KMS-11 (cell line): Measurements from ENCODE around the gene CTNNA1.

Source experiments
- H2AFZ ChIP-seq: fragments of 200-600 bp; sonication (generic); 2 replicates; pipeline ENCODE4 v1.6.1; 2016; ENCODE audit warnings: antibody characterized with exemption, mixed run types, low read depth
- H3K27ac ChIP-seq: fragments of 200-600 bp; sonication (generic); 2 replicates; pipeline ENCODE4 v1.6.1; 2016; ENCODE audit warnings: mild to moderate bottlenecking, mixed run types
- H3K27me3 ChIP-seq: fragments of 200-600 bp; sonication (generic); 2 replicates; pipeline ENCODE4 v1.6.1; 2017; ENCODE audit warnings: mild to moderate bottlenecking, low read depth, mixed run types, moderate library complexity; ENCODE audit not compliant: insufficient read depth
- H3K36me3 ChIP-seq: fragments of 200-600 bp; sonication (generic); 2 replicates; pipeline ENCODE4 v1.6.1; 2017; ENCODE audit warnings: mild to moderate bottlenecking, mixed run types; ENCODE audit not compliant: insufficient read depth
- H3K4me1 ChIP-seq: fragments of 200-600 bp; sonication (generic); 2 replicates; pipeline ENCODE4 v1.6.1; 2016; ENCODE audit warnings: mild to moderate bottlenecking, low read depth, mixed run types; ENCODE audit not compliant: poor library complexity, severe bottlenecking
- H3K4me2 ChIP-seq: fragments of 200-600 bp; sonication (generic); 2 replicates; pipeline ENCODE4 v1.7.0; 2016; ENCODE audit warnings: mild to moderate bottlenecking, mixed run types
- H3K4me3 ChIP-seq: fragments of 200-600 bp; sonication (generic); IDR thresholded peaks from 2 replicates; pipeline ENCODE4 v1.6.1; 2017; ENCODE audit warnings: low read depth, low read length, mixed read lengths; ENCODE audit not compliant: insufficient read depth
- H3K79me2 ChIP-seq: fragments of 200-600 bp; sonication (generic); 2 replicates; pipeline ENCODE4 v1.6.1; 2016; ENCODE audit warnings: low read depth, mixed run types; ENCODE audit not compliant: insufficient read depth
- H3K9ac ChIP-seq: fragments of 200-600 bp; sonication (generic); 2 replicates; pipeline ENCODE4 v1.6.1; 2016; ENCODE audit warnings: mild to moderate bottlenecking, mixed run types
- H4K20me1 ChIP-seq: fragments of 200-600 bp; sonication (generic); 2 replicates; pipeline ENCODE4 v1.6.1; 2016; ENCODE audit warnings: mild to moderate bottlenecking, mixed run types; ENCODE audit not compliant: insufficient read depth
- CTCF ChIP-seq: fragments of 200-600 bp; sonication (generic); conservative IDR thresholded peaks from 2 replicates; pipeline ENCODE4 v1.6.1; 2017; ENCODE audit warnings: low read depth, mild to moderate bottlenecking, antibody characterized with exemption, low read length, moderate library complexity, mixed read lengths

CTNNA1 gene

DNA sequence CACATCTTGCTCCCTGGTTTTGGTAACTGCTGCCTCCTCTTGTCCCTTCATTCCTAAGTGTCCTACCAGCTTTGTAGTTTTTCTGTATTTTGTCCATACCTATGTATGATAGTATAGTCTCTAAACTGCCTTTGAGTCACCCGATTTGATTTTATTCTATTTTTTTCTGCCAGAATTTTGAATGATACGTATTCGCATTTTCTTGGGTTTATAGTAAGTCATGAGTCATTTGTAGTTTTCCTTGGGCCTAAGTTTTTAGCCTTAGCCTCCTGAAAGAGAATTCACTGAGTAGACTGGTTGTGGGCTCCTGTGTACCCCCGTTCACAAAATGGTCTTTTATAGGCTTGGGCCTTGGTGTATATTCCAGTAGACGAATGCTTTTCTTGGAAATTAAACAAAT, 62.3 kb downstream of the CTNNA1 start:
- no peaks in the 10 kb centered on the region for H3K4me1 ChIP-seq
- no peaks in the 10 kb centered on the region for H3K36me3 ChIP-seq
- no peak overlapping the region for H3K4me2 ChIP-seq
- TF ChIP-seq CTCF = no peak
- H3K27me3 ChIP-seq = no peaks in the 10 kb centered on the region
- no peak overlapping the region for H3K27ac ChIP-seq
- H3K9ac ChIP-seq = no peak overlapping the region
- H3K4me3 ChIP-seq = no peak overlapping the region
- no peak overlapping the region for H2AFZ ChIP-seq
- no peaks in the 10 kb centered on the region for H4K20me1 ChIP-seq
- H3K79me2 ChIP-seq = no peaks in the 10 kb centered on the region

DNA sequence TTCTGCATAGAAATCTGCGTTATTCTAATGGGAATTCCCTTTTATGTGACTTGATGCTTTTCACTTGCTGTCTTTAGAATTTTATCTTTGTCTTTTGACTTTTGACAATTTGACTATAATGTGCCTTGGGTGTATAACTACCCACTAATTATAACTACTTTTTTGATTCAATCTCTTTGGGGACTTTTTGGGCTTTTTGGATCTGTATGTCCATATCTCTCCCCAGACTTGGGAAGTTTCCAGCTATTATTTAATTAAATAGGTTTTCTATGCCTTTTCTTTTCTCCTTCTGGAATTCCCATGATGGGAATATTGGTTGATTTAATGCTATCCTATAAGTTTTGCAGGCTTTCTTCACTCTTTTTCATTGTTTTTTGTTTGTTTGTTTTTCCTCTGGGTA, 64.0 kb downstream of the CTNNA1 start:
- Histone ChIP-seq H3K4me3 (no peak overlapping the region), H3K4me1 (no peaks in the 10 kb centered on the region), H3K79me2 (no peaks in the 10 kb centered on the region), H3K27me3 (no peaks in the 10 kb centered on the region), H4K20me1 (no peaks in the 10 kb centered on the region), H3K36me3 (no peaks in the 10 kb centered on the region), H2AFZ (no peak overlapping the region), H3K9ac (no peak overlapping the region), H3K27ac (no peak overlapping the region), H3K4me2 (no peak overlapping the region)
- no peak for TF ChIP-seq CTCF

- Histone ChIP-seq H3K27ac (no peak overlapping the region), H3K9ac (no peak overlapping the region), H2AFZ (no peak overlapping the region), H3K4me1 (no peaks in the 10 kb centered on the region), H3K36me3 (no peaks in the 10 kb centered on the region), H3K79me2 (no peaks in the 10 kb centered on the region), H4K20me1 (no peaks in the 10 kb centered on the region), H3K27me3 (no peaks in the 10 kb centered on the region), H3K4me3 (no peak overlapping the region), H3K4me2 (no peak overlapping the region)
- no peak for TF ChIP-seq CTCF
Measured at GRCh38 chr5:138819081-138819480, 65.9 kb downstream of the CTNNA1 start.

DNA sequence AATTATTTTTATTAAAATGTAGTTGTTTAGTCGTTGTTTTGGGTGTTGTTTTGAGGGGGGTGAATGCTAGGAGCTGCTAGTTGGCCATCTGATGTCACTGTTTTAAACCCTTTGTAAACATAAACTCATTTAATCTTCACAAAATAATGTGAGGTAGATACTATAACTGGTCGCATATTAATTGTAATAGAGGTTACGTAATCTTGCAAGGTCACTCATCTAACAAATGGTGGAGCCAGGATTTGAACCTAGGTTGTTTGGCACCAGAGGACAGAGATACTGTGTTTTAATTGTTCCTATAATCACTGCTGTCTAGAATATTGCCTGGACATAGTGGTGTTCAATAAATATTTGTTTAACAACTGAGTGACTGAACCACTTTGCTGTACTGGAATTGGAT, 67.5 kb downstream of the CTNNA1 start:
- H3K4me3 ChIP-seq = no peak overlapping the region
- no peaks in the 10 kb centered on the region for H4K20me1 ChIP-seq
- no peak overlapping the region for H3K9ac ChIP-seq
- H2AFZ ChIP-seq = no peak overlapping the region
- H3K4me1 ChIP-seq = no peaks in the 10 kb centered on the region
- H3K27ac ChIP-seq = no peak overlapping the region
- TF ChIP-seq CTCF = no peak
- no peaks in the 10 kb centered on the region for H3K27me3 ChIP-seq
- no peak overlapping the region for H3K4me2 ChIP-seq
- H3K79me2 ChIP-seq = no peaks in the 10 kb centered on the region
- no peaks in the 10 kb centered on the region for H3K36me3 ChIP-seq

- H3K9ac ChIP-seq = no peak overlapping the region
- H3K27ac ChIP-seq = no peak overlapping the region
- no peaks in the 10 kb centered on the region for H3K4me1 ChIP-seq
- no peaks in the 10 kb centered on the region for H3K36me3 ChIP-seq
- H4K20me1 ChIP-seq = no peaks in the 10 kb centered on the region
- no peak for TF ChIP-seq CTCF
- H3K79me2 ChIP-seq = no peaks in the 10 kb centered on the region
- H3K4me3 ChIP-seq = no peak overlapping the region
- H3K4me2 ChIP-seq = no peak overlapping the region
- no peaks in the 10 kb centered on the region for H3K27me3 ChIP-seq
- no peak overlapping the region for H2AFZ ChIP-seq
Measured at GRCh38 chr5:138824516-138824915, 71.3 kb downstream of the CTNNA1 start.
